DND-41 (cell line): ENCODE results near the gene CABS1.

Source experiments
- CTCF ChIP-seq: IDR thresholded peaks from 2 replicates; pipeline ENCODE4 v1.5.1; 2012; ENCODE audit warnings: borderline replicate concordance, low read length, moderate library complexity, mild to moderate bottlenecking; ENCODE audit not compliant: poor library complexity, severe bottlenecking; ENCODE audit errors: extremely low read depth
- EZH2 ChIP-seq: IDR thresholded peaks from 3 replicates; pipeline ENCODE4 v1.6.1; 2012; ENCODE audit warnings: borderline replicate concordance, low read depth, mild to moderate bottlenecking, moderate library complexity, low read length, inconsistent platforms; ENCODE audit not compliant: severe bottlenecking

- no peak for TF ChIP-seq CTCF
- no peak for TF ChIP-seq EZH2
Measured at GRCh38 chr4:70365479-70365878, 30.7 kb downstream of the CABS1 start.
